Karpas-422 (cell line): ENCODE results near the gene DDT. TPM values are rescaled to one million over a fixed set of nuclear protein-coding genes. Genes with fewer than 3 reads are reported as not detected.
A peak's percentile ranks its signal among the peaks of the same experiment; 100 is the strongest.
"Not testable (repeated sequence)": the region's sequence is repeated elsewhere in the genome, so short reads cannot be mapped to it uniquely, and the experiment has no call there.

ENCODE experiments used
- DNase-seq: peaks from one replicate; pipeline ENCODE4 v3.0.0-alpha.2; 2015
- H2AFZ ChIP-seq: fragments of 200-600 bp; sonication (generic); 2 replicates; pipeline ENCODE4 v1.6.1; 2014; ENCODE audit warnings: antibody characterized with exemption, low read length, mixed read lengths
- H3K27ac ChIP-seq: fragments of 200-600 bp; sonication (generic); 2 replicates; pipeline ENCODE4 v1.5.1; 2014; ENCODE audit warnings: mild to moderate bottlenecking, low read length, moderate library complexity
- H3K27me3 ChIP-seq: fragments of 200-600 bp; sonication (generic); 2 replicates; pipeline ENCODE4 v1.6.1; 2014; ENCODE audit warnings: low read length, mixed read lengths
- H3K36me3 ChIP-seq: fragments of 200-600 bp; sonication (generic); 2 replicates; pipeline ENCODE4 v1.6.1; 2014; ENCODE audit warnings: low read length, mixed read lengths; ENCODE audit not compliant: insufficient read depth
- H3K4me1 ChIP-seq: fragments of 200-600 bp; sonication (generic); 2 replicates; pipeline ENCODE4 v1.6.1; 2014; ENCODE audit warnings: mild to moderate bottlenecking, low read length, mixed read lengths
- H3K4me2 ChIP-seq: fragments of 200-600 bp; sonication (generic); 2 replicates; pipeline ENCODE4 v1.6.1; 2014; ENCODE audit warnings: low read length, low read depth, mild to moderate bottlenecking; ENCODE audit not compliant: poor library complexity, severe bottlenecking
- H3K4me3 ChIP-seq: fragments of 200-600 bp; sonication (generic); 2 replicates; pipeline ENCODE4 v1.5.1; 2014; ENCODE audit warnings: mild to moderate bottlenecking, antibody characterized with exemption, low read length, mixed read lengths
- H3K79me2 ChIP-seq: fragments of 200-600 bp; sonication (generic); 2 replicates; pipeline ENCODE4 v1.6.1; 2014; ENCODE audit warnings: mild to moderate bottlenecking, low read length, mixed read lengths
- H3K9ac ChIP-seq: fragments of 200-600 bp; sonication (generic); 2 replicates; pipeline ENCODE4 v1.6.0; 2014; ENCODE audit warnings: low read length
- H3K9me2 ChIP-seq: fragments of 200-600 bp; sonication (generic), shearing (Covaris generic); replicated peaks from 2 replicates; pipeline ENCODE4 v1.6.0; 2014; ENCODE audit warnings: mild to moderate bottlenecking, low read length, moderate library complexity; ENCODE audit not compliant: insufficient read depth
- H3K9me3 ChIP-seq: fragments of 300-700, 200-600 bp; sonication (generic); 2 replicates; pipeline ENCODE4 v1.6.1; 2014; ENCODE audit warnings: low read length, mixed read lengths
- H4K20me1 ChIP-seq: fragments of 200-600 bp; sonication (generic); 2 replicates; pipeline ENCODE4 v1.6.1; 2014; ENCODE audit warnings: mild to moderate bottlenecking, antibody characterized with exemption, low read length, low read depth; ENCODE audit not compliant: insufficient read depth
- total RNA-seq: library from RNA; depleted of rRNA; stranded (reverse); fragments of >200 nt; shearing (Covaris generic); gene quantifications from 2 replicates; pipeline ENCODE4 v1.2.3, GENCODE V29; 2014; ENCODE audit warnings: low replicate concordance; rRNA removed

Gene DDT
- total RNA-seq = 372 and 428 TPM in 2 replicates

DNA sequence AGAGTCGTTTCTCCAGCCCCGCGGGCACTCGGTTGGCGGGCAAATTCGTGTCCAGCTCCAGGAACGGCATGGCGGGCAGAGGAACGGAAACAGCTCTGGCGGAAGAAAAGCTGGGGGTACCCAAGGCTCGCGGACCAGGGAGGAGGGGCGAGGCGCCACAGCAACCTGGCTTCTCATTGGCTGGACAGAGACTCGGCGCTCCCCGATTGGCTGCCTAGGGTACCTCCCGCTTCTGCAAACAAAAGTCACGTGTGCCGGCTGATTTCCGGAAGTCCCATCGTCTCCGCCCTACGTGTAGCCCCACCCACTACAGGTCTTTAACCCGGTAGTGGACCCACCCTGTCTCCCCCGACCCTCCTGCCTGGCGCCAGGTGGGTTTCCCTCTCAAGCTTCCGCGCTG lies at the start of gene DDT:
Gene DDT, minus strand, starts transcription at position 97 of the 400 bp plus-strand sequence. Its CDS starts 27 bp downstream, at position 70.
- H3K9ac ChIP-seq, H3K4me2 ChIP-seq, H3K4me3 ChIP-seq, H3K27ac ChIP-seq, H3K9me3 ChIP-seq, H4K20me1 ChIP-seq, DNase-seq, H2AFZ ChIP-seq, H3K9me2 ChIP-seq, H3K27me3 ChIP-seq: not testable (repeated sequence)
- Histone ChIP-seq H3K79me2 (peaks cover 22% of the 10 kb centered on the region), H3K4me1 (peaks cover 26% of the 10 kb centered on the region), H3K36me3 (peaks cover 26% of the 10 kb centered on the region)

DNA sequence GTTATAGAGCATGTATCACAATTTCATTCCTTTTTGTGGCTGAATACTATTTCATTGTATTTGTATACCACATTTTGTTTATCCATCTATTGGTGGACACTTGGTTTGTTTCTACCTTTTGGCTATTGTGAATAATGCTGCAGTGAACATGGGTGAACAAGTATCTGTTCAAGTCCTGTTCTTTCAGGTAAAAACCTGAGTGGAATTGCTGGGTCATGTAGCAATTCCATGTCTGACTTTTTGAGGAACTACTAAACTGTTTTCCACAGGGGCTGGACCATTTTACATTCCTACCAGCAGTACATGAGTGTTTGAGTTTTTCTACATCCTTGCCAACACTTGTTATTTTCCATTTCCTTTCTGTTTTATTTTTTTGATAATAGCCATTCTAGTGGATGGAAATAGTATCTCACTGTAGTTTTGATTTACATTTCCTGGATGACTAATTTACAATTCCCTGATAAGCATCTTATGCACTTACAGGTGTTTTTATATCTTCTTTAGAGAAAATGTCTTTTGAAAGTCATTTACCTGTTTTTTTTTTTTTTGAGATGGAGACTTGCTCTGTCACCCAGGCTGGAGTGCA lies 49.1 kb upstream of the DDT start:
- H4K20me1 ChIP-seq = 0 out of 2 replicates have a peak, but pooled peaks cover 8% of the 10 kb centered on the region
- no peaks in the 10 kb centered on the region; the same call in 1 of the 2 replicates for H3K36me3 ChIP-seq
- H2AFZ ChIP-seq = no peak overlapping the region
- H3K79me2 ChIP-seq = peaks cover 21% of the 10 kb centered on the region; the same call in 1 of the 2 replicates
- H3K9me2 ChIP-seq = no peaks in the 10 kb centered on the region
- no peak overlapping the region for H3K4me2 ChIP-seq
- no peak overlapping the region for H3K9ac ChIP-seq
- no peaks in the 10 kb centered on the region for H3K9me3 ChIP-seq
- H3K4me1 ChIP-seq = peaks cover 6% of the 10 kb centered on the region; the same call in 1 of the 2 replicates
- no peak overlapping the region for H3K4me3 ChIP-seq
- DNase-seq = no peak
- no peak overlapping the region for H3K27ac ChIP-seq
- H3K27me3 ChIP-seq = no peaks in the 10 kb centered on the region

GRCh38 chr22:24021304-24021703 lies 47.1 kb upstream of the DDT start:
- no peaks in the 10 kb centered on the region for H3K4me1 ChIP-seq
- H4K20me1 ChIP-seq = no peaks in the 10 kb centered on the region
- H3K9me2 ChIP-seq = no peaks in the 10 kb centered on the region
- H3K79me2 ChIP-seq = peaks cover 34% of the 10 kb centered on the region
- no peaks in the 10 kb centered on the region for H3K27me3 ChIP-seq
- H3K4me3 ChIP-seq = no peak overlapping the region
- no peak overlapping the region for H3K27ac ChIP-seq
- H3K9me3 ChIP-seq = peaks cover 1% of the 10 kb centered on the region
- no peak overlapping the region for H3K4me2 ChIP-seq
- no peak overlapping the region for H2AFZ ChIP-seq
- peak; percentile 29 for DNase-seq
- H3K36me3 ChIP-seq = no peaks in the 10 kb centered on the region; the same call in 1 of the 2 replicates
- no peak overlapping the region for H3K9ac ChIP-seq

- H3K9ac ChIP-seq = no peak overlapping the region
- H2AFZ ChIP-seq = no peak overlapping the region
- H3K4me3 ChIP-seq = no peak overlapping the region
- peaks cover 6% of the 10 kb centered on the region for H3K9me3 ChIP-seq
- peaks cover 12% of the 10 kb centered on the region for H3K4me1 ChIP-seq
- H3K9me2 ChIP-seq = no peaks in the 10 kb centered on the region
- no peak for DNase-seq
- H3K4me2 ChIP-seq = no peak overlapping the region
- no peak overlapping the region for H3K27ac ChIP-seq
- no peaks in the 10 kb centered on the region for H3K36me3 ChIP-seq
- no peaks in the 10 kb centered on the region for H4K20me1 ChIP-seq
- no peaks in the 10 kb centered on the region for H3K27me3 ChIP-seq
- H3K79me2 ChIP-seq = peaks cover 60% of the 10 kb centered on the region
Measured at GRCh38 chr22:24016156-24016555, 41.9 kb upstream of the DDT start.

DNA sequence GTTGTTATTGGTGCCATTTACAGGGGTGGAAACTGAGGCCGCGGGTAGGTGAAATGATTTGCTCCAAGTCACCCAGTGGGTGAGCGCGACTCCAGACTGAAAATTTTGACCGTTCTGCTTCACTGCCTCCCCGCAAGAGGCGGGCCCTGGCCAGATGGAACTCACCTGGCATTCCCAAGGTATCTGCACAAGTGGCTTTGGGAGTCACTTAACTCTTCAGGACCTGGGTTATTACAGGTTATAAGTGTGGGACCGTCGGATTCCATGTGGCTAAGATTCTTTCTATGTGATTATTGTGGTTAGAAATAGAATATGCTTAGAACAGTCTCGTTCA lies 37.5 kb upstream of the DDT start:
- Histone ChIP-seq H3K27me3 (no peaks in the 10 kb centered on the region; the same call in 1 of the 2 replicates), H3K9me3 (peaks cover 6% of the 10 kb centered on the region), H3K9ac (peak overlapping the region; percentile 80), H3K4me1 (peaks cover 18% of the 10 kb centered on the region), H3K9me2 (no peaks in the 10 kb centered on the region), H3K36me3 (no peaks in the 10 kb centered on the region), H4K20me1 (no peaks in the 10 kb centered on the region), H3K4me2 (peak overlapping the region; percentile 97), H3K27ac (no peak overlapping the region), H2AFZ (peak overlapping the region; percentile 79), H3K4me3 (peak overlapping the region; percentile 99), H3K79me2 (peaks cover 42% of the 10 kb centered on the region)
- DNase-seq = no peak

DNA sequence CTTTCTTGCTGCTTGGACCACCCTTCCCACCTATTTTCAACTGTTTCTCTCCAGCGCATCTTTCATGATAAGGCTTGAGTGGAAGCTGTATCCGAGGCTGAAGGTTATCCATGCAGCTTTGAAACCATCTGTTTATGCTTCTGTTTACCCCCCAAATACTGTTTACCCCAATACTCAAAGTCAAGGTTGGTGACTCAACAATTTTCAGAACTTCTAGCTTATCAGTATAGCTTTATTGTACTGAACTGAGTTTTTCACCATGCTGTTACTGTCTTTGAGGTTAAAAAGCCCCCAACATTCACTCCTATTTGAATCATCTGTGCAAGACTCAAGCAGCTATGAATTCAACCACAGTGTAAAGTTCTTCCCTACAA lies 35.8 kb upstream of the DDT start:
- H3K36me3 ChIP-seq = no peaks in the 10 kb centered on the region
- no peak overlapping the region for H3K27ac ChIP-seq
- peak; percentile 33 for DNase-seq
- no peak overlapping the region for H3K9ac ChIP-seq
- H3K9me3 ChIP-seq = no peaks in the 10 kb centered on the region
- no peaks in the 10 kb centered on the region; the same call in 1 of the 2 replicates for H3K27me3 ChIP-seq
- H2AFZ ChIP-seq = no peak overlapping the region
- H3K9me2 ChIP-seq = no peaks in the 10 kb centered on the region
- no peaks in the 10 kb centered on the region for H4K20me1 ChIP-seq
- H3K4me1 ChIP-seq = peaks cover 18% of the 10 kb centered on the region
- H3K4me2 ChIP-seq = no peak overlapping the region
- H3K4me3 ChIP-seq = no peak overlapping the region
- peaks cover 30% of the 10 kb centered on the region for H3K79me2 ChIP-seq

DNA sequence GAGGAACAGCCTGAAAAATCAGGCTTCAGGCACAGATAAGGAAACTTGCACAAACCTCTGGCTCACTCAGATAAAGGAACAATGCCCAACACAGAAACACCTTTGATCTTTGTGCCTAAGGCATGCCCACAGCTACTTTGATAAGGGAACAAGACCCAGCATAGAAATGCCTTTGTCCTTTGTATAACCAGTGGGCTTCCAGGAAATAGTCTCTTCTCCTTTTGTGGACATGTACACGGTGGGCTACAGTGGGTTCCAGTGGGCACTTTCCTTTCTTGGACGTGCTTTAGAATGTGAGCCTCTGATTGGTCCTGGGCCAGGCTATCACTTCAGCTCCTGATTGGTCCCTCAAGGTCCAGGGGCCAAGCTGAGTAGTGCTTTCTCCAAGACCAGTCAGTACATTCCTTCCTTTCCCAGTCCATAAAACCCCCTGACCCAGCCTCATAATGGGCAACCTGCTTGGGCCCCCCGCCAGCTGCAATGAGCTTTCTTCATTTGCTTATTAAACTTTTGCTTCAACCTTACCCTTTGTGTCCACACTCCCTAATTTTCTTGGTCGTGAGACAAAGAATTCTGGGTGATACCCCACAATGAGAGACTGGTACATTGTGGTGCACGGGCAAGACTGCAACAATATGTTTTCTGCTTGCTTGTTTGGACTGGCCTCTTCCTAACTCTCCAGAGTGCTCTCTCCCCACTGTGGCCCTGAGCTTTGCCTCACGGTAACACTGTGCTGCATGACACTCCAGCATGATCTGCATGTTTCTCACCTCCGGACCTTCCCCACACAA lies 35.2 kb upstream of the DDT start:
- H3K27me3 ChIP-seq = no peaks in the 10 kb centered on the region; the same call in 1 of the 2 replicates
- H3K9me3 ChIP-seq = no peaks in the 10 kb centered on the region
- H2AFZ ChIP-seq = no peak overlapping the region
- no peak overlapping the region for H3K27ac ChIP-seq
- peaks cover 25% of the 10 kb centered on the region for H3K79me2 ChIP-seq
- H4K20me1 ChIP-seq = no peaks in the 10 kb centered on the region
- H3K4me3 ChIP-seq = no peak overlapping the region
- H3K4me1 ChIP-seq = peaks cover 18% of the 10 kb centered on the region
- H3K4me2 ChIP-seq = no peak overlapping the region
- no peaks in the 10 kb centered on the region for H3K9me2 ChIP-seq
- no peaks in the 10 kb centered on the region for H3K36me3 ChIP-seq
- peak; percentile 36 for DNase-seq
- no peak overlapping the region for H3K9ac ChIP-seq

- H3K9me3 ChIP-seq = no peaks in the 10 kb centered on the region
- H3K9me2 ChIP-seq = no peaks in the 10 kb centered on the region
- H3K9ac ChIP-seq = no peak overlapping the region
- H3K4me1 ChIP-seq = peaks cover 18% of the 10 kb centered on the region
- H3K27me3 ChIP-seq = no peaks in the 10 kb centered on the region; the same call in 1 of the 2 replicates
- H4K20me1 ChIP-seq = no peaks in the 10 kb centered on the region
- peaks cover 17% of the 10 kb centered on the region for H3K79me2 ChIP-seq
- H3K4me3 ChIP-seq = no peak overlapping the region
- H2AFZ ChIP-seq = no peak overlapping the region
- no peak overlapping the region for H3K4me2 ChIP-seq
- DNase-seq = peak; percentile 26
- no peak overlapping the region for H3K27ac ChIP-seq
- H3K36me3 ChIP-seq = no peaks in the 10 kb centered on the region
Measured at GRCh38 chr22:24008381-24009226, 34.4 kb upstream of the DDT start.
